DOHH2 (cell line): ENCODE data around the gene ABI2.

Experiments
- H3F3A ChIP-seq: fragments of 200-600 bp; sonication (generic), shearing (Covaris generic); 2 replicates; pipeline ENCODE4 v1.6.0; 2016; ENCODE audit warnings: antibody characterized with exemption, mild to moderate bottlenecking; ENCODE audit not compliant: control insufficient read depth, insufficient read depth
- H3K27ac ChIP-seq: fragments of 200-600 bp; sonication (generic); 2 replicates; pipeline ENCODE4 v1.5.1; 2014; ENCODE audit warnings: low read depth, mild to moderate bottlenecking, low read length, moderate library complexity
- H3K27me3 ChIP-seq: fragments of 200-600 bp; sonication (generic); 2 replicates; pipeline ENCODE4 v1.6.1; 2014; ENCODE audit warnings: mild to moderate bottlenecking, low read length, mixed read lengths; ENCODE audit not compliant: control insufficient read depth
- H3K36me3 ChIP-seq: fragments of 200-600 bp; sonication (generic); 2 replicates; pipeline ENCODE4 v1.6.1; 2014; ENCODE audit warnings: mild to moderate bottlenecking, low read length, moderate library complexity, mixed read lengths; ENCODE audit not compliant: control insufficient read depth
- H3K4me1 ChIP-seq: fragments of 200-600 bp; sonication (generic); 2 replicates; pipeline ENCODE4 v1.6.1; 2014; ENCODE audit warnings: mild to moderate bottlenecking, low read length, mixed read lengths; ENCODE audit not compliant: control insufficient read depth
- H3K4me2 ChIP-seq: fragments of 200-600 bp; sonication (generic); 2 replicates; pipeline ENCODE4 v1.6.0; 2014; ENCODE audit warnings: mild to moderate bottlenecking, low read length, moderate library complexity
- H3K4me3 ChIP-seq: fragments of 200-600 bp; sonication (generic); 2 replicates; pipeline ENCODE4 v1.5.1; 2014; ENCODE audit warnings: mild to moderate bottlenecking, low read length, mixed read lengths
- H3K79me2 ChIP-seq: fragments of 200-600 bp; sonication (generic); 2 replicates; pipeline ENCODE4 v1.6.1; 2014; ENCODE audit warnings: mild to moderate bottlenecking, low read length, mixed read lengths; ENCODE audit not compliant: control insufficient read depth
- H3K9me2 ChIP-seq: fragments of 200-600 bp; sonication (generic); replicated peaks from 2 replicates; pipeline ENCODE4 v1.6.1; 2014; ENCODE audit warnings: mild to moderate bottlenecking, low read length, mixed read lengths; ENCODE audit not compliant: control insufficient read depth
- H3K9me3 ChIP-seq: fragments of 200-600 bp; sonication (generic); 2 replicates; pipeline ENCODE4 v1.6.1; 2014; ENCODE audit warnings: antibody characterized with exemption, low read length, mixed read lengths; ENCODE audit not compliant: control insufficient read depth, insufficient read depth
- H4K20me1 ChIP-seq: fragments of 200-600 bp; sonication (generic); 2 replicates; pipeline ENCODE4 v1.6.0; 2014; ENCODE audit warnings: low read depth, mild to moderate bottlenecking, antibody characterized with exemption, low read length, moderate library complexity; ENCODE audit not compliant: control insufficient read depth, insufficient read depth
- CTCF ChIP-seq: fragments of 200-600 bp; sonication (generic); IDR thresholded peaks from one replicate; pipeline ENCODE4 v1.5.1; 2014; ENCODE audit warnings: antibody characterized with exemption, mild to moderate bottlenecking, low read depth, low read length; ENCODE audit not compliant: poor library complexity, severe bottlenecking
- EZH2phosphoT487 ChIP-seq: fragments of 200-600 bp; sonication (generic); IDR thresholded peaks from 2 replicates; pipeline ENCODE4 v1.6.1; 2017; ENCODE audit warnings: borderline replicate concordance, mild to moderate bottlenecking, antibody characterized with exemption, low read length, moderate library complexity, mixed read lengths

ABI2 gene

GRCh38 chr2:203463266-203463678 is 135.1 kb downstream of the ABI2 start:
- no peaks in the 10 kb centered on the region for H4K20me1 ChIP-seq
- H3K79me2 ChIP-seq, result no peaks in the 10 kb centered on the region
- H3K4me3 ChIP-seq, result no peak overlapping the region
- no peaks in the 10 kb centered on the region for H3K36me3 ChIP-seq
- H3K27ac ChIP-seq, result no peak overlapping the region
- peaks cover 20% of the 10 kb centered on the region for H3K27me3 ChIP-seq
- no peaks in the 10 kb centered on the region for H3K9me2 ChIP-seq
- H3K9me3 ChIP-seq, result no peaks in the 10 kb centered on the region
- TF ChIP-seq CTCF (no peak), EZH2phosphoT487 (no peak)
- H3F3A ChIP-seq, result no peaks in the 10 kb centered on the region
- H3K4me2 ChIP-seq, result no peak overlapping the region
- peaks cover 2% of the 10 kb centered on the region; the same call in 1 of the 2 replicates for H3K4me1 ChIP-seq

GRCh38 chr2:203469546-203469945 is 141.4 kb downstream of the ABI2 start:
- H3K9me2 ChIP-seq, result no peaks in the 10 kb centered on the region
- H3K9me3 ChIP-seq, result no peaks in the 10 kb centered on the region
- H3F3A ChIP-seq, result no peaks in the 10 kb centered on the region
- no peak overlapping the region for H3K4me2 ChIP-seq
- peaks cover 33% of the 10 kb centered on the region for H3K27me3 ChIP-seq
- no peak overlapping the region for H3K27ac ChIP-seq
- H3K36me3 ChIP-seq, result no peaks in the 10 kb centered on the region
- TF ChIP-seq EZH2phosphoT487, result no peak
- TF ChIP-seq CTCF, result no peak
- no peaks in the 10 kb centered on the region for H3K79me2 ChIP-seq
- H3K4me1 ChIP-seq, result no peaks in the 10 kb centered on the region
- no peak overlapping the region for H3K4me3 ChIP-seq
- H4K20me1 ChIP-seq, result no peaks in the 10 kb centered on the region

- Histone ChIP-seq H3K27ac (no peak overlapping the region), H3K27me3 (peaks cover 24% of the 10 kb centered on the region), H3K9me3 (no peaks in the 10 kb centered on the region), H3K4me3 (no peak overlapping the region), H3K4me2 (no peak overlapping the region), H3K9me2 (no peaks in the 10 kb centered on the region), H4K20me1 (no peaks in the 10 kb centered on the region), H3K4me1 (no peaks in the 10 kb centered on the region), H3K79me2 (no peaks in the 10 kb centered on the region), H3F3A (no peaks in the 10 kb centered on the region), H3K36me3 (no peaks in the 10 kb centered on the region)
- TF ChIP-seq EZH2phosphoT487, result no peak
- no peak for TF ChIP-seq CTCF
Measured at GRCh38 chr2:203470371-203470770, 142.2 kb downstream of the ABI2 start.

- H3K4me3 ChIP-seq, result no peak overlapping the region
- no peaks in the 10 kb centered on the region for H4K20me1 ChIP-seq
- H3K79me2 ChIP-seq, result no peaks in the 10 kb centered on the region
- no peaks in the 10 kb centered on the region for H3K36me3 ChIP-seq
- no peaks in the 10 kb centered on the region for H3K9me2 ChIP-seq
- H3K9me3 ChIP-seq, result no peaks in the 10 kb centered on the region
- no peak overlapping the region for H3K27ac ChIP-seq
- no peak for TF ChIP-seq EZH2phosphoT487
- no peak for TF ChIP-seq CTCF
- peaks cover 22% of the 10 kb centered on the region for H3K27me3 ChIP-seq
- H3K4me2 ChIP-seq, result no peak overlapping the region
- H3K4me1 ChIP-seq, result no peaks in the 10 kb centered on the region
- H3F3A ChIP-seq, result no peaks in the 10 kb centered on the region
Measured at GRCh38 chr2:203471323-203471722, 143.1 kb downstream of the ABI2 start.
